Right lobe of liver (tissue), 4 donors: ENCODE data around the gene APMAP.

Experiments used
- POLR2A ChIP-seq: fragments of 450-650 bp; IDR thresholded peaks from one replicate; pipeline ENCODE4 v1.6.1; 2017; ENCODE audit warnings: antibody characterized with exemption, mild to moderate bottlenecking
- TF ChIP-seq, protein P1 (sequence below), 4 donors: fragments of 200-600 bp in 3 of 4; fragments of 450-650 bp in 1 of 4; IDR thresholded peaks; one replicate each; pipeline versions ENCODE4 v1.5.1 to v1.8.0; 2016 to 2022; ENCODE audit warnings: antibody characterized with exemption in 4 of 4, mild to moderate bottlenecking in 2 of 4
- donor health status: DM: no; HTN: no; CAD: no.
- donor health status: DM: no; HTN: no; CAD: no.
- donor health status: DM: no; HTN: yes; CAD: no.

- TF ChIP-seq POLR2A: no peak
- TF ChIP-seq, protein P1, sequence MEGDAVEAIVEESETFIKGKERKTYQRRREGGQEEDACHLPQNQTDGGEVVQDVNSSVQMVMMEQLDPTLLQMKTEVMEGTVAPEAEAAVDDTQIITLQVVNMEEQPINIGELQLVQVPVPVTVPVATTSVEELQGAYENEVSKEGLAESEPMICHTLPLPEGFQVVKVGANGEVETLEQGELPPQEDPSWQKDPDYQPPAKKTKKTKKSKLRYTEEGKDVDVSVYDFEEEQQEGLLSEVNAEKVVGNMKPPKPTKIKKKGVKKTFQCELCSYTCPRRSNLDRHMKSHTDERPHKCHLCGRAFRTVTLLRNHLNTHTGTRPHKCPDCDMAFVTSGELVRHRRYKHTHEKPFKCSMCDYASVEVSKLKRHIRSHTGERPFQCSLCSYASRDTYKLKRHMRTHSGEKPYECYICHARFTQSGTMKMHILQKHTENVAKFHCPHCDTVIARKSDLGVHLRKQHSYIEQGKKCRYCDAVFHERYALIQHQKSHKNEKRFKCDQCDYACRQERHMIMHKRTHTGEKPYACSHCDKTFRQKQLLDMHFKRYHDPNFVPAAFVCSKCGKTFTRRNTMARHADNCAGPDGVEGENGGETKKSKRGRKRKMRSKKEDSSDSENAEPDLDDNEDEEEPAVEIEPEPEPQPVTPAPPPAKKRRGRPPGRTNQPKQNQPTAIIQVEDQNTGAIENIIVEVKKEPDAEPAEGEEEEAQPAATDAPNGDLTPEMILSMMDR (IDR thresholded peaks at IDR 0.05): no peak
Observed at GRCh38 chr20:24951536-24952083, 40.9 kb downstream of the APMAP start.
